SK-N-DZ (cell line): ENCODE results near the gene MMP23B.
"Not testable (repeated sequence)": the region's sequence is repeated elsewhere in the genome, so short reads cannot be mapped to it uniquely, and the experiment has no call there.

Source experiments
- DNase-seq: peaks from one replicate; pipeline ENCODE4 v3.0.0-alpha.2; 2015; ENCODE audit warnings: low spot score

The MMP23B gene

DNA sequence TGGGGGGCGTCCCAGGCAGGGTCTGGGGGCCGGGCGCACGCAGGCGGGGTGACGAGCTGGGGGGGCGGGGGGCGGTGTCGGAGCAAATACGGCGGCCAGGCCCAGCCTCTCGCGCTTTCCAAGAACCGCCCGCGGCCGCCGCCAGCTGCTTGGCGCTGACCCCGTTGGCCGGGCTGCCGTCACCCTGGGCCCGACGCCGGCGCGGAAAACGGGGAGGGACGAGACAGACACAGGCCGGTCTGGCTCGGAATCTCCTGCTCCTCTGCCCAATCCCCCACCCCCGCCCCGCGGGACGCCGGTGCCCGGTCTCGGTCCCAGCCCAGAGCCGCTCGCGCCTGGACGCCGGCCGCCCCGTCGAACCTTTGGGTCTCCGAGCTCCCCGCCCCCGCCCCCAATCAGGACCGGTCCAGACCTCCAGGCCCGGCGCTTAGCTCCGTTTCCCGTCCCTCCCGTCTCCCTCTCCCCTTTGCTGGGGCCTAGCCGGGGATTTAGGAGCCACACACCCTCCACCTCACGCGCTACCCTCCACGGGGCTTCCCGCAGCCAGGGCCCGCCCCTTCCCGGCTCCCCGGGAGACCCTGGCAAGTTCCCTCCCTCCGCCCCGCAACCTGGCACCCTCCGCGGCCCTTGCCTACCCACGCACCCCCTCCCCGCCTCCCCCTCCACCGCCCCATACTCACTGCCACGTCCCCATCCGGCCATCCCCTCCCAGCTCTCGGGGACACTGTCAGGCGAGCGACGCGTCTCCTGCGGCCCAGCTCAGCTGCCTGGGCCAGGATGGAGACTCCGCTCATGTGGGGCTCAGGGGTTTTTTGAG lies 800 bp upstream of the MMP23B start:
- DNase-seq: no peak

DNA sequence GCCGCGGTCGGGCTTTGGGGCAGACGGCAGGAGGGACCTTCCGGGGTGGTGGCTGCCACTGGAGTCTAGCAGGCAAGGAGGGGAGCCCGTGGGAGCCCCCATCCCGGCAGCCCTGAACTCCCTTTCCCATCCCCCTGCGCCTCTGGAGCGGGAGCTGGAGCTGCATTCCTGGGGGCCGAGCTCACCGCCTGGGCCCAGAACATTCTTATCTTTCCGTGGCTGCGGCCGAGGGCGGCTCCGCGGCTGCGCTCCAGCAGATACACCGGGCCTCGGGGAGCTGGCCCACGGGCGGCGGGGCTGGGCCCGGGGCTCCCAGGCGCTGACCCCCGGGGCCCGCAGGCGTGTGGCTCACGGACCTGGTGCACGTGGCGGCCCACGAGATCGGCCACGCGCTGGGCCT lies 1.4 kb downstream of the MMP23B start:
- DNase-seq: not testable (repeated sequence)

DNA sequence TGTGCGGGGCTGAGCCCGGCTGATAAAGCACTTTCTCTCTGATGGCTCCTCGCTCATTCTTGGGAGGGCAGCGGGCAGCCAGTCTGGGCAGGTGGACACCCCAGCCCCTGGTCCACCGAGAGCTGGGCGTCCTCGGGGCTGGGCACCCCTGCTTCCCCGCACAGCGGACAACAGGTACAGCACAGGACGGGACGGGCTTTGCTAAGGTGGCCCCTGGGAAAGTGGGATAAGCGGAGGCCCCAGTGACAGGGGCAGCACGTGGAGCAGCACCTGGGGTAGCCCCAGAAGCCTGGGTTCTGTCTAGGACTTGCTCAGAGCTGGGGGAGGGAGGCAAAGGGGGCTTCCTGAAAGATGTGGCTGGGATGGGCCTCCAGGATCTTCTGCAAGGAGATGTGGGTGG lies 2.6 kb downstream of the MMP23B start:
- DNase-seq: not testable (repeated sequence)

DNA sequence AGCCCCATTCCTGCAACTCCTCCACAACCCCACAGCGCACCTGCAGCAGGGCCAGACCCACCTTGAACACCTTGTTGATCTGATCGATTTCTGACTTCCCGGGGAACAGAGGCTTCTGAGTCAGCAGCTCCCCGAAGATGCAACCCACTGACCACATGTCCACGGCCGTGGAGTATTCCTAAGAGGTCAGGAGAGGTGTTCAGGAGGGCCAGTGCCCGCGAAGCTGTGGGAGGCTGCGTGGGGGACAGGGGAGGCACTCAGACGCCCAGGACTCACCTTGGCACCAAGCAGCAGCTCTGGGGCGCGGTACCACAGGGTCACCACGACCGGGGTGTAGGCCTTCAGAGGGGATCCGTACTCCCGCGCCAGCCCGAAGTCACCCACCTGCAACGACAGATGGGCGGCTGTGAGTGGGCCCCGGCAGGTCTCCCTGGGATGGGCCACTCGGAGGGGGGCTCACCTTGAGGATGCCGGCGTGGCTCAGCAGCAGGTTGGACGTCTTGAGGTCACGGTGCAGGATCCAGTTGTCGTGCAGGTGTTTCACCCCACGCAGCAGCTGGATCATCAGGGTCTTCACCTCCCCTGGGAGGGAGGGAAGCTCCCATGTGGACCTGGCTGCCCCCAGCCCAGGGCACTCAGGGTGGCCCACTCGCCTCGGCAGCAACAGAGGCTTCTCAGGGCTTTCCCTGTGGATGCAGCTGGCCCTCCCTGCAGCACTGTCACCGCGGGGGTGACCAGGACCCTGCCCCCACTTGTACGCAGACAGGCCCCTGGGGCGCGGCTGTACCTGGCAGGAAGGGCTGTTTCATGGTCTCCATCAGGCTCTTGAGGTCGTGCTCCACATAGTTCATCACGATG lies 4.9 kb downstream of the MMP23B start:
- not testable (repeated sequence) for DNase-seq

DNA sequence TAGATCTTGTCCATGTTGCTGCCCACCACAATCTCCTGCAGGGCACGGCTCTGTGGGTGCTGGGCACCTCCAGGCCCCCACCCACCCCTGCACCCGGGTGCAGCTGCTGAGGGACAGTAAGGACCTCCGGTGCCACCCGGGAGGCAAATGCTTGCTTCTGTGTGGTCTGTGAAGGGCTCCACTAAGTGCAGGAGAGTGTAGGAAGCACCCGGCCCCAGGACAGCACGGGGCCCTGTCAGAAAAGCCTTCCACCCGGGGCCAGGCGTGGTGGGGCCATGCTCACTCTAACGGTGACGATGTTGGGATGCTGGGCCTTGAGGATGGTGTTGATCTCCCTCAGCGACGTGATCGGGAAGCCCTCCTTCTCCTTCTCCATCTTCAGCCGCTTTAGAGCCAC lies 5.5 kb downstream of the MMP23B start:
- not testable (repeated sequence) for DNase-seq

DNA sequence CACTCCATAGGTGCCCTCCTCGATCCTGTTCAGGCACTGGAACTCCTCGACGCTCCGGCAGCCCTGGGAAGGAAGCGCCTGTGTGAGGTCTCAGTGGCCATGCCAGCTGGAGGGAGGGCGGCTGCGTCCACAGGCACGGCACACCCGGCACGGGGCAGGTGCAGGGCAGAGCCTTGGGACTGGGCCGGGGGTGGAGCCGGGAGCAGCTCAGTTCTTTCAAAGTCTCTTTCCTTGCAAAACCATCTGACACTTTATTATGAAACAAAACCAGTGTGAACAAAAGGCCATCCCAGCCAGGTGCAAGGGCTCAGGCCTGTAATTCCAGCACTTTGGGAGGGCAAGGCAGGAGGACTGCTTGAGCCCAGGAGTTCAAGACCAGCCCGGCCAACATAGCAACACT lies 6.6 kb downstream of the MMP23B start:
- not testable (repeated sequence) for DNase-seq

DNA sequence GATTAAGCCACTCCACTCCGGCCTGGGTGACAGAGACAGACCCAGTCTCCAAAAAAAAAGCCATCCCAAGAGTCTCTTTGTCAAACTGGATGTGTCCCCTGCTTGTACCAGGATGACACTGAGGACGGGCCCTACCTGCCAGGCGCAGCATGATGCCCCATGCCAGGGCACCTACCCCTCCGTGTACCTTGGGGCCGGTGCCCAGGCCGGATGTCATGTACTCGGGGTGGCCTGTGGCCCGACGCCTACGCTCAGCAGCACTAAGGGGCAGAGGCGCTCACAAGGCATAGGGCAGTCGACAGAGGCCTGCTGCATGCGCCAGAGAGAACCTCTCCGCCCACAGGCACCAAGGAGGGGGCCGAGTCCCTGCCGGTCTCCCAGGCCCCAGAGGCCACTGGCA lies 7.4 kb downstream of the MMP23B start:
- DNase-seq: not testable (repeated sequence)

DNA sequence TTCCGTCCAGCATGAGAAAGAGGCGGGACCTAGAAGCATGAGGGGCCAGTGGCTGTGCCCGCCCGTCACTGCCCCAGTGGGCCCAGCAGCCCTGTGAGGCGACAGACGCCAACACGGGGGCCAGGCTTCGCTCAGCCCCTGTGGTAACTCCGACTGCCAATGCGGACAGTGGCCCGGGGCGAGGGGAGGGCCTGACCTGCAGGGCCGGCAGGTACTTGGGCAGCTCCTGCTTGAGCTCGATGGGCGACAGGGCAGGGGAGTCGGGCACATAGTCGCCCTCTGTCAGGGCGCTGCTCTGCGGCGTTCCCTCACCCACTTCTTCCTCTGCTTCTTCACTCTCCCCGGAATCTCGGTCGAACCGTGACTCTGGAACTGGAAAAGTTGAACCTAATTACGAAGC lies 8.1 kb downstream of the MMP23B start:
- not testable (repeated sequence) for DNase-seq

DNA sequence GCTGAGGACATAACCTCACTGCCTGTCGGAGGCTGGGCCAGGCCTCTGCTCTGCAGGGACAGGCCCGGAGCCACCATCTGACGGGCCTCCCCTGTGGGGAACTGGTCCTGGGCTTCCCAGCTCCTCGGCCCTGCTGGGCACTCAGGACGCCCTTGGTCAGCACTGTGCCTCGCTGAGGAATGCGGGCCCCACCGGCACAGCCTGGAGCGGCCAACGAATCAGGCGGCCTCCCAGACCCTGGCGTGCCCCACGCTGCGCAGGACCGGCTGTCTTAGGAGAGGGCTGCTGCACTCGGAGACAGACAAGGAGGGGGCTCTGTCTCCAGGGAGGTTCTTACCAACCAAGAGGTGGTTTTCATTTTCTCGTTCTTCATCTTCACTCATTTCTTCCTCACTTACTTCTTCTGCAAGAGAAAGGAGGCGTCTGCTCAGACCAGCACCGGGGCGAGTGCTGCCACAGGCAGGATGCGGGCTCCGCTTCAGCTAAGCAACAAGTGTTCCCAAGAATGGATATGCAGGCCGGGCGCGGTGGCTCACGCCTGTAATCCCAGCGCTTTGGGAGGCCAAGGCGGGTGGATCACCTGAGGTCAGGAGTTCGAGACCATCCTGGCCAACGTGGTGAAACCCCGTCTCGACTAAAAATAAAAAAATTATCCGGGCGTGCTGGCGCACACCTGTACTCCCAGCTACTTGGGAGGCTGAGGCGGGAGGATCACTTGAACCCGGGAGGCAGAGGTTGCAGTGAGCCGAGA lies 8.9 kb downstream of the MMP23B start:
- DNase-seq: not testable (repeated sequence)

DNA sequence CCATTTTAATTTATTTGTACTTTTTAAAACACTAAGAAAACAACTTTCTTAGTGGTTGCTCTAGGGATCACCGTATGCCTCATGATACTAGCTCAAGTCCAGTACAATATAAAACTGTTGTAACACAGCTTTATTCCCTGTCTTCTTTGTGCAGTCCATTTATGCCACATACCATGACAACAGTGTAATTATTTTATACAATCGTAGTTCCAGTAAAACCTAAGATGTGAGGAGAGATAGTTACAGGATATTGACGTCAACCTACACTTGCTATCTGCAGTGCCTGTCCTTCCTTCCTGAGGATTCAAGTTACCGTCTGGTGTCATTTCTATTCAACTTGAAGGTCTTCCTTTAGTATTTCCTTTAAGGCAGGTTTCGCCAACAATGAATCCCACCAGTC lies 14.4 kb downstream of the MMP23B start:
- DNase-seq: not testable (repeated sequence)

DNA sequence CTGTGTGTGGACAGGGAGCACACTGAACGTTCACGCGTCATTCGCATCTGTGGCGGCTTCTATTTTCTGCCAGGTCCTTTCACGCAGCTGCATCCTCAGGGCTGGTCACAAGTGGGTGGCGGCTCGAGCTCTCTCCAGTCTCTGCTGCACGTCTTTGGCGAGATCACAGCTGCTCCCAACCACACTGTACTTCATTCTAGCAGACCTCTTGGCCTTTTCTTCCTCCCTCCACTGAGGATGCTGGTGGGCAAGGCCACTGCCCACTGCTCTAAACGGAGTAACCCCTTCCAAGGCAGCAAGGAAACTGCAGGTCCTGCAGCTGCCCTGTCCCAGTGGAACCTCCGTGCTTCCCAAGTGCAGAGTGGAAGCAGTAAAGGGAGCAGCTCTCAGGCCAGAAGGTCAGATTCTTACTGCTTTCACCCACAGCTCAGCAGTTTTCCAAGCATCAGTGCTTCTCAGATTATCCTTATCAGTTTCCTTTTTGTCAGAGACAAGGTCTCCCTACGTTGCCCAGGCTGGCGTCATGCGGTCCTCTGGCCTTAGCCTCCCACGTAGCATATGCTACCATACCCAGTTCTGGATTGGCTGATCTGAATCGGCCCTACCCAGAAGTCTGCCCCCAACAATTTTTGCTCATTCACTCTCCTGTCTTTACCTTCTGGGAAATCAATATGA lies 15.7 kb downstream of the MMP23B start:
- not testable (repeated sequence) for DNase-seq

DNA sequence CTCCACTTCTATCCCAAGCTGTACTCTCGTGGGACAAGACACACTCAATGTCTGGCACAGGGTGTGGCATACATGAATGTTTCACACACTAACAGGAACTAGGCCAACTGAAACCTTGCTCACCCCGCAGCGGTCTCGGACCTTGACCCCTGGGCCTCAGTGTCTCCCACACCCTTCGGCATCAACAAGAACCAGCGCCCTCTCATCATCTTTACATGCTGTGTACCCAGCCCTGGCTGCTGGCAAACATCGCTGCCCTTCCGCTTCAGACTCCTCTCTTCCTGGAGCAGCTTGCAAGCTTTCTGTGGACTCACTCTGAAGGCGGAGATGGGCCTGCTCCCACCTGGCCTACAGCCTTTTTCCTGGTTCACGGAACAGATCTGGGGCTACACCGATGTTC lies 16.3 kb downstream of the MMP23B start:
- not testable (repeated sequence) for DNase-seq

DNA sequence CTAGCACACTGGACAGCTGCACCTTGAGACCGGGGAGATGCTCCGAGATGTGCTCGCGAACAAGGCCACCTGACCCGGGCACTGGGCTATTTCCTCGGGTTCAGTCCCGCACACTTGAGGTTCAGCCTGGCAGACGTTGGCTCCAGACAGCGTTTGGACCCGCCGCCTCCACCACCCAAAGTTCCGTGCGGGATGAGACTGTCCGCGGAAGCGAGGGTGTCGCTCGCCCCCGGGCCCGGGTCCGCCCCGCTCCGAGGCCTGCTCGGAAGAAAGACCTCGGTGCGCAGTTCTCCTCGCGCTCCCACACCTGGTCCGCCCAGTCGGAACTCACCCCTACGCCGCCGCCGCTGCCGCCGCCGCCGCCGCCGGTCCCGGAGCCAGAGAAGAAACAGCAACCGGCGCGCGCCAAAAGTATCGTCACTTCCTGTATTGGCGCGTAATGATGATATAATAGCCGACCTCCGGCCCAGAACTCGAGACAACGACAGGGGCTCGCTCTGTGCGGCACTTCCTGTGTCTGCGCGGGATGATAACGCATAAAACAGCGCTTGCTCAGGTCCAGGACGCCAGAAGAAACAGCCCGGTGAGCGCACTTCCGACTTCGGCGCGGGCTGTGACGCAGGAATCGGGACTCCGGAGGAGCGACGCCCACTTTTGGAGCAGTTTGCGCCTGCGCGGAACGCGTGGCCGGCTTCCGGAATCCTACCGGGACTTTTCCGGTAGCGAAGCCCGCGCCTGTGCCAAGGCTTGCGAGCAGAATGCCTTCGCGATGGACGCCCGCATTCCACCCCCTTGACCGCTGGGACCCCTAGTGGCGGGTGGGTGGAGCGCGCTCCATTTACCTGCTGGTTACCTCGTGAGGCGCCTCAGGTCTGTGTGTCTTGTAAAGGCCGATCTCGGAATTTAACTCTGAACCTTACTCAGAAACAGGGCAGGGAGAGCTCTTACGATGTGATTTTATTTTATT lies 26.9 kb downstream of the MMP23B start, which contains the start of gene CDK11B:
CDK11B (minus strand) TSS at position 422 of the 967 bp plus-strand sequence. CDS start 1,519 bp downstream, outside the sequence.
- peak; percentile 95 for DNase-seq

DNA sequence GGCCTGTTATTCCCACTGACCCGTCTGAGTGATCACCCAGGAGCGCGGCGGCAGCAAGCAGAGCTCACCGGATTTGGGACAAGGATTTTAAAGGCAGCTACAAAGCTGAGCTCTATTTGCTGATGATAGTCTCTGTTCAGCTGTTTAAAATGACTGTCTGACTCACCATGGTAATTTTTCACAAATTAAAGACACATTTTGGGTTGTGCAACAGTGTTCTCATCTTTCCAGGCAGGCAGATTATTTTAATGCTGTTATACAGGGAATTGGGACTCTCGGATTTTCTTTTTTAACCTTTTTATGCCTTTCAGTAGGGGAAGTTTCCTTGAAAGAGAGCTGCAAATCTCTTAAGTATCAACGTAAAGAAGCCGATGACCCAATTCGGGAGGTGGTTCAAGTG lies 30.4 kb downstream of the MMP23B start:
- DNase-seq: not testable (repeated sequence)

DNA sequence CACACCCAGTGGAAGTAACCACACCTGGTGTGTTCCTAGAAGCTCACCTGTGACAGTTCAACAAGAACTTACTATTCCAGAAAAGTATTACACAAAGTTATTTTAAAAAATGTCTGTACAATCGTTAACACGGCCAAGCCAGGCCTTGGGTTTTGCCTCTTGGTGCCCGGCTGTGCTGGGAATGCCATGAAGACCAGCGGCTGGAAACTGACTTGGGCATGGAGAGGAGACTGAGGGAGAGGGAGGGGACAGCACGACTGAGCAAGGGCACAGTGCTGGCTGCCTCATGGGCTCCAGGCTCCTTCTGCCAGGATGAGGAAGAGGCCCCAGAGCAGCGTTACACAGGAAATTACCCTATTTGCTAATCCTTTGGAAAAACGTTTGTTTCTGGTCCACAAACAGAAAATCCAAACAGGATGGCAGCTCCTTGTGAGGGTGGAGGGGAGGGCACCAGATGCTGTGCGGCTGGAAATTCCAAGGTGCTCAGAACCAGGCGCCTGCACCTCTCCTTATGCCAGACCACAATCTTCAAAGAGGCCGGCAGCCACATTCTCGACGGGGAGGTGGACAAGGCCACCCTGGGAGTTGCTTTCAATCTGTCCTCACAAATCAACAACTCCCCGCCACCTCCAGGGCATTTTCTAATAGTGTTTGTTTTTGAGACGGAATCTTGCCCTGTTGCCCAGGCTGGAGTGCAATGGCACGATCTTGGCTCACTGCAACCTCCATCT lies 31.0 kb downstream of the MMP23B start:
- not testable (repeated sequence) for DNase-seq

DNA sequence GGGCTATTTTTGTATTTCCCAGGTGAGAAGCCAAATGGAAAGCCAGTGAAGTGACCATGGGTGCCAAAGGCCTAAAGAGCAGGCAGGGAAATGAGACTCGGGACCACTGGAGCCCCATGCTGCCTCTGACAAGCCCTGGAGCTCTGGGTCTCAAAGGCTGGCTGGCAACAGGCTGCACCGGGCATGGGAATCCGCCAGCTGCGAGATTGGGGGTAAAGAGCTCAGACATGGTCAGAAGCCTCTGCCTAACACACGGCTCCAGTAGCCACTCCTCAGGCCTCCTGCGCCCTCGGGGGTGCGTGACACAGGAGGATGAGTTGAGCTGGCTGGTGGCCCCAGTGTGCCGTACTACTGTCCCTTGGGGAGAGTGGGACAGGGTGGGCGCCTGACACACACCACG lies 32.3 kb downstream of the MMP23B start:
- DNase-seq: not testable (repeated sequence)

DNA sequence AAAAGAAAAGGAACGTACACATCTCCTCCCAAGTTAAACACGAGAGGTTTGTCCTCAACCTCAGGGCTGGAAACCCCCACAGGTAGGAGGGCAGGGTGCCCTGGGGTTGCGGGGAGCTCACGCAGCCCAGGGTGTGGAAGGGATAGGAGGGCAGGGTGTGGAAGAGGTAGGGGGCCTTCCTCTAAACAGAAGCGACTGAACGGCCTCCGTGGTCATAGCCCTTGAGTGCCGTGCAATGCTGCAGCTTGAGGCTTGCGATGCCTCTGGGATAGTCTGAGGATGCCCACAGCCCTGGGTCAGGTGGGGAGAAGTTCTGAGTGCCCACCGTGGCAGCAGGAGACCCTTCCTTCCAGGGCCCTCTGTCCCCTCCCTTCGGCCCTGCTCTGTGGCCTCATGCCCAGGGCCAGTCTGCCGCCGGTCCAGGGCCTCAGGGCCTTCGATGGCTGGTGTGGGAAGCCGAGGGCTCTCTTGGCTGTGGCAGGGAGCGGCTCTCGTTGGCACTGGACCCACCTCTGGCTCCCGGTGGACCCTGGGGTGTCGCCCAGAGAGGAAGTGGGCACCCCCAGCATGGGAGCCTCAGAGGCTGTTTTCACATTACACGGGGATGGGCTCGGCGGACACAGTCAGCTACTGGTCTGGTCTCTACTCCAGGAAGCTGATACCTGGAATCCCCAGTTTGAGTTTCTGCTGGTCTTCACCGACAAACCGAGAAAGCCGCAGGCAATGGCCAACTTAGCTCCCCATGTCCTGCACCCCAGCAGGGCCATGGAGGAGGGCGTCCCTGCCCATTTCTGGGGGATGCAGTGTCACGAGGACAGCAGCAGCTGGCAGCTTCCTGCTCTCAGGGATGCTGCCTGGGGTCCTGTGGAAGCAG lies 33.2 kb downstream of the MMP23B start:
- DNase-seq: no peak

DNA sequence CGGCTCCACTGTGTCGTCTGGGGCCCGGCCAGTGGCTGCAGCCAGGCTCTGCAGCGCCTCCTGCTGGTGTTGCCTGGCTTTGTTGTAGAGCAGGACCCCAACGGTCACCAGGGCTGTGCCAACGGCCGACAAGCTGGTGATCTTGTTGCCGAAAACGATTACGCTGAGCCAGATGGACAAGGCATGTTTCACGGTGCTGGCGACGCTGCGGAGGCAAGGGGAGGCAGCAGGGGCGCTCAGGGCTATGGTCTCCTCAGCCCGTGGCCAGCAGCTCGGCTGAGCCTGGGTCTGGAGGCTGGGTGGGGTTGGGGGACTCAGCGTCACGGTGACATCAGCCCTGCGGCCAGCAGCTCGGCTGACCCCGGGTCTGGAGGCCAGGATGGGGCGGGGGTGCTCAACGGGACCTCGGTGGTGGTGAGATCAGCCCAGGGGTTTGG lies 33.9 kb downstream of the MMP23B start:
- no peak for DNase-seq
